Neuronal stem cell (in vitro differentiated cells): ENCODE results near the gene BIN1.
A peak's percentile ranks its signal among the peaks of the same experiment; 100 is the strongest.
"Not testable (repeated sequence)": the region's sequence is repeated elsewhere in the genome, so short reads cannot be mapped to it uniquely, and the experiment has no call there.

Experiments used
- DNase-seq: peaks from one replicate; pipeline ENCODE4 v3.0.0-alpha.2; 2013; ENCODE audit warnings: low spot score
- H2AFZ ChIP-seq: one replicate; pipeline ENCODE4 v1.6.1; 2013; ENCODE audit warnings: mild to moderate bottlenecking, low read length, inconsistent platforms
- H2AK5ac ChIP-seq: 2 replicates; pipeline ENCODE4 v1.6.1; 2013; ENCODE audit warnings: low read depth, mild to moderate bottlenecking, inconsistent platforms, low read length, moderate library complexity, mixed read lengths
- H2BK120ac ChIP-seq: 2 replicates; pipeline ENCODE4 v1.6.1; 2013; ENCODE audit warnings: low read depth, mild to moderate bottlenecking, inconsistent platforms, low read length, moderate library complexity, mixed read lengths
- H2BK12ac ChIP-seq: one replicate; pipeline ENCODE4 v1.6.1; 2013; ENCODE audit warnings: low read length, inconsistent platforms
- H2BK15ac ChIP-seq: 2 replicates; pipeline ENCODE4 v1.6.1; 2013; ENCODE audit warnings: mild to moderate bottlenecking, low read length, inconsistent platforms, mixed read lengths
- H2BK5ac ChIP-seq: one replicate; pipeline ENCODE4 v1.6.1; 2013; ENCODE audit warnings: inconsistent platforms, mild to moderate bottlenecking, low read length, moderate library complexity
- H3K14ac ChIP-seq: one replicate; pipeline ENCODE4 v1.6.1; 2013; ENCODE audit warnings: low read length, inconsistent platforms
- H3K18ac ChIP-seq: 2 replicates; pipeline ENCODE4 v1.6.1; 2013; ENCODE audit warnings: low read length, inconsistent platforms
- H3K23ac ChIP-seq: 2 replicates; pipeline ENCODE4 v1.6.1; 2013; ENCODE audit warnings: low read depth, mild to moderate bottlenecking, mixed read lengths, low read length, inconsistent platforms; ENCODE audit not compliant: poor library complexity
- H3K27ac ChIP-seq: replicated peaks from 3 replicates; pipeline ENCODE4 v1.5.1; 2013; ENCODE audit warnings: low read length, inconsistent platforms
- H3K27me3 ChIP-seq, 3 experiments: 2 replicates each; pipeline ENCODE4 v1.6.1; 2013; ENCODE audit warnings: low read length in 3 of 3, mild to moderate bottlenecking in 2 of 3, inconsistent platforms in 1 of 3, low read depth in 1 of 3, mixed read lengths in 1 of 3, moderate library complexity in 1 of 3; ENCODE audit not compliant: control insufficient read depth in 3 of 3, insufficient read depth in 3 of 3
- H3K36me3 ChIP-seq, 2 donors: replicated peaks in 1 of 2; 2 replicates each; pipeline ENCODE4 v1.6.1; 2013; ENCODE audit warnings: low read length in 2 of 2; ENCODE audit not compliant: control insufficient read depth in 2 of 2, insufficient read depth in 2 of 2
- H3K4ac ChIP-seq: 2 replicates; pipeline ENCODE4 v1.6.1; 2013; ENCODE audit warnings: inconsistent platforms, mild to moderate bottlenecking, low read length, moderate library complexity
- H3K4me1 ChIP-seq, 2 donors: 1 replicate in 1 of 2; 2 replicates in 1 of 2; pipeline ENCODE4 v1.6.1; 2013; ENCODE audit warnings: low read length in 2 of 2, low read depth in 1 of 2; ENCODE audit not compliant: control insufficient read depth in 2 of 2, insufficient read depth in 1 of 2
- H3K4me2 ChIP-seq: one replicate; pipeline ENCODE4 v1.6.1; 2013; ENCODE audit warnings: mild to moderate bottlenecking, low read length, inconsistent platforms; ENCODE audit not compliant: insufficient read depth, poor library complexity, severe bottlenecking
- H3K4me3 ChIP-seq, 2 donors: 2 replicates each; pipeline ENCODE4 v1.5.1; 2013; ENCODE audit warnings: low read length in 2 of 2, mild to moderate bottlenecking in 2 of 2, inconsistent platforms in 1 of 2, moderate library complexity in 1 of 2
- H3K79me1 ChIP-seq: one replicate; pipeline ENCODE4 v1.6.1; 2013; ENCODE audit warnings: low read depth, mild to moderate bottlenecking, inconsistent platforms, low read length, moderate library complexity
- H3K9ac ChIP-seq: one replicate; pipeline ENCODE4 v1.6.1; 2013; ENCODE audit warnings: mild to moderate bottlenecking, low read depth, low read length, inconsistent platforms; ENCODE audit not compliant: poor library complexity
- H3K9me3 ChIP-seq, 2 donors: replicated peaks in 1 of 2; 2 replicates each; pipeline versions ENCODE3 to v1.6.1; 2013; ENCODE audit warnings: low read length in 2 of 2, mild to moderate bottlenecking in 2 of 2, inconsistent platforms in 1 of 2, low read depth in 1 of 2, mixed read lengths in 1 of 2, moderate library complexity in 1 of 2; ENCODE audit not compliant: control insufficient read depth in 2 of 2, insufficient read depth in 1 of 2
- H4K8ac ChIP-seq: one replicate; pipeline ENCODE4 v1.6.1; 2013; ENCODE audit warnings: low read depth, mild to moderate bottlenecking, inconsistent platforms, low read length, moderate library complexity
- H4K91ac ChIP-seq: one replicate; pipeline ENCODE4 v1.6.1; 2013; ENCODE audit warnings: low read length, low read depth, mild to moderate bottlenecking, inconsistent platforms; ENCODE audit not compliant: poor library complexity
- WGBS, 2 donors: extraction: QIAGEN DNeasy Blood & Tissue Kit; methylation state at CpG; one replicate each; pipeline ENCODE4 v1.1.7; 2013; ENCODE audit warnings: missing lambda C conversion rate in 2 of 2, mixed read lengths in 1 of 2; ENCODE audit not compliant: insufficient read length in 2 of 2, insufficient replicate concordance in 1 of 2; ENCODE audit errors: extremely low coverage in 2 of 2; 5-methylcytosine and 5-hydroxymethylcytosine counted together

Gene BIN1

GRCh38 chr2:127122361-127123027 lies 15.5 kb upstream of the BIN1 start:
- no CpG with 5 or more reads among the region's 10 CpGs for WGBS, 2 donors
- no peak overlapping the region for H3K4ac ChIP-seq

GRCh38 chr2:127121776-127122176 lies 14.8 kb upstream of the BIN1 start:
- peaks cover 0 to 2% of the 10 kb centered on the region in 2 donors for H3K4me1 ChIP-seq
- no CpG with 5 or more reads among the region's 7 CpGs for WGBS, 2 donors
- H3K23ac ChIP-seq, result no peak overlapping the region
- H2AK5ac ChIP-seq, result no peak overlapping the region
- no peak overlapping the region for H2BK5ac ChIP-seq
- H3K4me2 ChIP-seq, result no peak overlapping the region
- no peak overlapping the region for H3K14ac ChIP-seq
- H4K91ac ChIP-seq, result no peak overlapping the region
- peaks cover 0 to 3% (median 0%) of the 10 kb centered on the region in 3 experiments for H3K27me3 ChIP-seq
- H3K36me3 ChIP-seq, result no peaks in the 10 kb centered on the region
- no peak overlapping the region for H3K9ac ChIP-seq
- H2AFZ ChIP-seq, result no peak overlapping the region
- no peak overlapping the region for H3K18ac ChIP-seq
- peak overlapping the region; percentile 44 for H4K8ac ChIP-seq
- H3K4ac ChIP-seq, result no peak overlapping the region
- H3K9me3 ChIP-seq, result peaks cover 14 to 20% of the 10 kb centered on the region in 2 donors
- no peak overlapping the region for H2BK120ac ChIP-seq
- no peak for DNase-seq
- H3K27ac ChIP-seq, result no peak overlapping the region
- no peak overlapping the region for H2BK15ac ChIP-seq
- peak overlapping the region in 1 of 2 donors; percentile 30 for H3K4me3 ChIP-seq
- H2BK12ac ChIP-seq, result no peak overlapping the region
- no peaks in the 10 kb centered on the region for H3K79me1 ChIP-seq

More at GRCh38 chr2:127122361-127123027, 15.5 kb upstream of the BIN1 start:
- Histone ChIP-seq H2AK5ac (no peak overlapping the region), H3K4me2 (no peak overlapping the region), H2BK5ac (no peak overlapping the region), H3K27me3 (no peaks in the 10 kb centered on the region), H3K23ac (no peak overlapping the region), H4K8ac (no peak overlapping the region), H3K4me1 (peaks cover 0 to 2% of the 10 kb centered on the region in 2 donors), H3K14ac (no peak overlapping the region), H4K91ac (no peak overlapping the region), H3K79me1 (no peaks in the 10 kb centered on the region), H3K36me3 (no peaks in the 10 kb centered on the region), H3K27ac (no peak overlapping the region), H3K18ac (no peak overlapping the region), H2AFZ (no peak overlapping the region), H2BK120ac (no peak overlapping the region), H2BK15ac (no peak overlapping the region), H3K9ac (no peak overlapping the region), H3K4me3 (no peak overlapping the region), H2BK12ac (no peak overlapping the region), H3K9me3 (peaks cover 14 to 20% of the 10 kb centered on the region in 2 donors)
- no peak for DNase-seq

GRCh38 chr2:127121353-127121752 lies 14.4 kb upstream of the BIN1 start:
- Histone ChIP-seq H3K14ac (no peak overlapping the region), H3K27ac (no peak overlapping the region), H4K91ac (no peak overlapping the region), H3K36me3 (no peaks in the 10 kb centered on the region), H3K9me3 (peaks cover 14 to 20% of the 10 kb centered on the region in 2 donors), H3K4me2 (no peak overlapping the region), H2AFZ (no peak overlapping the region), H4K8ac (no peak overlapping the region), H3K27me3 (peaks cover 0 to 3% (median 0%) of the 10 kb centered on the region in 3 experiments), H3K4ac (no peak overlapping the region), H3K4me3 (no peak overlapping the region), H2BK120ac (no peak overlapping the region), H2AK5ac (no peak overlapping the region), H3K18ac (no peak overlapping the region), H2BK5ac (no peak overlapping the region), H3K79me1 (no peaks in the 10 kb centered on the region), H3K23ac (no peak overlapping the region), H2BK12ac (no peak overlapping the region), H3K9ac (no peak overlapping the region), H2BK15ac (no peak overlapping the region), H3K4me1 (peaks cover 0 to 2% of the 10 kb centered on the region in 2 donors)
- no peak for DNase-seq
- WGBS, 2 donors, result no CpG with 5 or more reads among the region's 1 CpG

- H3K23ac ChIP-seq, H3K27ac ChIP-seq, H3K4ac ChIP-seq, H2AFZ ChIP-seq, H4K8ac ChIP-seq, H4K91ac ChIP-seq, H2BK120ac ChIP-seq, H3K4me1 ChIP-seq, H2BK5ac ChIP-seq, H2BK12ac ChIP-seq, H3K36me3 ChIP-seq, H3K14ac ChIP-seq, H3K9ac ChIP-seq, H3K18ac ChIP-seq, H3K79me1 ChIP-seq, H2BK15ac ChIP-seq, H3K27me3 ChIP-seq, DNase-seq, H3K4me2 ChIP-seq: not testable (repeated sequence)
- no CpG with 5 or more reads among the region's 20 CpGs for WGBS, 2 donors
- H3K4me3 ChIP-seq, result peak overlapping the region in 1 of 2 donors; percentile 12
- peak overlapping the region; percentile 28 for H2AK5ac ChIP-seq
- H3K9me3 ChIP-seq, result peaks cover 14 to 20% of the 10 kb centered on the region in 2 donors
These were observed 13.5 kb upstream of the BIN1 start for GRCh38 chr2:127120408-127120807.
